MCF 10A (cell line): ENCODE results near the gene ESPNL. TPM values are rescaled to one million over a fixed set of nuclear protein-coding genes. Genes with fewer than 3 reads are reported as not detected.

Experiments
- BruUV-seq: library from RNA; stranded (reverse); fragments of 400-500 nt; replicated peaks from 2 replicates; lab custom pipeline; 2021; lab: Mats Ljungman, UMichigan
- CTCF ChIA-PET: fragments of 300-600 bp; sonication (Branson Sonifier 250); formaldehyde crosslinking; extraction: SDS; loops from one replicate; lab custom pipeline; 2021; ENCODE audit warnings: antibody characterized with exemption, inconsistent platforms; lab: Yijun Ruan, JAX
- POLR2A ChIA-PET: fragments of 300-600, 350-650 bp; sonication (Branson Sonifier 250); formaldehyde crosslinking; extraction: SDS; loops from one replicate; lab custom pipeline; 2020; ENCODE audit warnings: antibody characterized with exemption, inconsistent platforms; lab: Yijun Ruan, JAX
- DNase-seq: peaks from one replicate; pipeline ENCODE4 v3.0.0-alpha.2; 2018; ENCODE audit not compliant: unreplicated experiment
- H3K27ac Mint-ChIP-seq: one replicate; pipeline ENCODE4 v1.8.0; 2022; ENCODE audit warnings: mild to moderate bottlenecking, low read depth, mixed read lengths; ENCODE audit not compliant: unreplicated experiment
- H3K27me3 Mint-ChIP-seq: one replicate; pipeline ENCODE4 v1.8.0; 2022; ENCODE audit warnings: mixed read lengths; ENCODE audit not compliant: insufficient read depth, unreplicated experiment
- H3K36me3 Mint-ChIP-seq: one replicate; pipeline ENCODE4 v1.8.0; 2022; ENCODE audit warnings: mild to moderate bottlenecking, moderate library complexity, mixed read lengths; ENCODE audit not compliant: insufficient read depth, unreplicated experiment
- H3K4me1 Mint-ChIP-seq: one replicate; pipeline ENCODE4 v1.8.0; 2022; ENCODE audit warnings: mixed read lengths; ENCODE audit not compliant: insufficient read depth, unreplicated experiment
- H3K4me3 Mint-ChIP-seq: one replicate; pipeline ENCODE4 v1.8.0; 2022; ENCODE audit warnings: mild to moderate bottlenecking, moderate library complexity, mixed read lengths; ENCODE audit not compliant: unreplicated experiment
- H3K9me3 Mint-ChIP-seq: one replicate; pipeline ENCODE4 v1.8.0; 2022; ENCODE audit warnings: mixed read lengths; ENCODE audit not compliant: unreplicated experiment
- CTCF ChIP-seq: fragments of 200-600 bp; IDR thresholded peaks from one replicate; pipeline ENCODE4 v1.8.0; 2022; ENCODE audit warnings: antibody characterized with exemption, mild to moderate bottlenecking; ENCODE audit not compliant: unreplicated experiment
- intact Hi-C: fragments of 100-400 bp; cut with micrococcal nuclease; formaldehyde crosslinking; loops from 2 replicates; pipeline ENCODE4 v1.14.1; 2022
- total RNA-seq: library from RNA; stranded (reverse); gene quantifications from 2 replicates; pipeline ENCODE4 v1.2.3, GENCODE V29; 2022

The ESPNL gene
- total RNA-seq, 1 experiment from 2014 or later: not detected

- ChIA-PET POLR2A (no interaction called here), CTCF (no interaction called here)
- Mint-ChIP-seq H3K4me1 (peaks cover 5% of the 10 kb centered on the region), H3K9me3 (no peaks in the 10 kb centered on the region), H3K27ac (no peak overlapping the region), H3K4me3 (peak overlapping the region; percentile 62), H3K36me3 (no peaks in the 10 kb centered on the region), H3K27me3 (no peaks in the 10 kb centered on the region)
- intact Hi-C loops: loop anchor here (2.0 kb wide), 1 partner anchor 300 kb away; the partner anchor contains the start of gene RAMP1
- no peak for TF ChIP-seq CTCF
- no TSS peak for BruUV-seq
- no peak for DNase-seq
Observed at GRCh38 chr2:238159071-238159539, 59.0 kb downstream of the ESPNL start.

GRCh38 chr2:238159661-238160205 is 59.6 kb downstream of the ESPNL start:
- intact Hi-C loops: loop anchor here (1.0 to 2.0 kb wide), 2 partner anchors 104 to 301 kb away; partner anchors contain the start of gene RAMP1

GRCh38 chr2:238160206-238161129 is 60.3 kb downstream of the ESPNL start:
- TF ChIP-seq CTCF: peak; percentile 17
- Mint-ChIP-seq H3K9me3 (no peaks in the 10 kb centered on the region), H3K4me3 (no peak overlapping the region), H3K36me3 (no peaks in the 10 kb centered on the region), H3K27me3 (no peaks in the 10 kb centered on the region), H3K4me1 (peaks cover 5% of the 10 kb centered on the region), H3K27ac (no peak overlapping the region)
- intact Hi-C loops: loop anchor here (1.0 kb wide), 1 partner anchor 103 kb away; no protein-coding TSS in a partner anchor
- ChIA-PET POLR2A (interaction anchor here (1.0 kb wide), 1 partner anchor 162 kb away, joined by 3 read pairs; no protein-coding TSS in a partner anchor), CTCF (interaction anchor here (0.7 to 1.0 kb wide), 3 partner anchors 9 to 88 kb away, joined by 3 to 4 read pairs (median 3); no protein-coding TSS in a partner anchor)
- BruUV-seq: no TSS peak
- DNase-seq: no peak

More at GRCh38 chr2:238159661-238160205, 59.6 kb downstream of the ESPNL start:
- BruUV-seq: TSS peak; percentile 78
- no peak for TF ChIP-seq CTCF
- peaks cover 5% of the 10 kb centered on the region for H3K4me1 Mint-ChIP-seq
- H3K9me3 Mint-ChIP-seq: no peaks in the 10 kb centered on the region
- H3K27ac Mint-ChIP-seq: no peak overlapping the region
- no peaks in the 10 kb centered on the region for H3K36me3 Mint-ChIP-seq
- peak overlapping the region; percentile 62 for H3K4me3 Mint-ChIP-seq
- CTCF ChIA-PET: no interaction called here
- POLR2A ChIA-PET: interaction anchor here (1.0 kb wide), 1 partner anchor 161 kb away, joined by 3 read pairs; no protein-coding TSS in a partner anchor
- H3K27me3 Mint-ChIP-seq: no peaks in the 10 kb centered on the region
- DNase-seq: no peak
